Thyroid gland (tissue), 4 donors: ENCODE data around the gene KRT13. TPM values are rescaled to one million over a fixed set of nuclear protein-coding genes. Genes with fewer than 3 reads are reported as not detected.

Source experiments
- DNase-seq, 2 donors: peaks; one replicate each; pipeline ENCODE4 v3.0.0-alpha.2; 2019
- H3K27ac ChIP-seq, 3 donors: fragments of 200-600 bp; sonication (generic); 1 replicate in 2 of 3; 2 replicates in 1 of 3; pipeline ENCODE4 v1.5.1; 2016 to 2019; ENCODE audit warnings: mild to moderate bottlenecking in 1 of 3, moderate library complexity in 1 of 3
- H3K27me3 ChIP-seq: fragments of 200-600 bp; sonication (generic); one replicate; pipeline ENCODE4 v1.5.1; 2019
- H3K36me3 ChIP-seq, 2 donors: fragments of 200-600 bp; sonication (generic); one replicate each; pipeline ENCODE4 v1.5.1; 2016 to 2019
- H3K4me1 ChIP-seq, 2 donors: fragments of 200-600 bp; sonication (generic); one replicate each; pipeline ENCODE4 v1.5.1; 2017 to 2019
- H3K4me3 ChIP-seq, 3 donors: fragments of 200-600 bp; sonication (generic); replicated peaks in 1 of 3; 1 replicate in 2 of 3; 2 replicates in 1 of 3; pipeline ENCODE4 v1.5.1; 2016; ENCODE audit warnings: mild to moderate bottlenecking in 1 of 3
- H3K9me3 ChIP-seq: fragments of 200-600 bp; sonication (generic); one replicate; pipeline ENCODE4 v1.5.1; 2017
- CTCF ChIP-seq, 6 experiments: fragments of 200-600 bp in 3 of 6; fragments of 450-650 bp in 3 of 6; sonication (generic) in 3 of 6; IDR thresholded peaks; one replicate each; pipeline ENCODE4 v1.5.1; 2016 to 2019; ENCODE audit warnings: antibody characterized with exemption in 6 of 6, mild to moderate bottlenecking in 2 of 6, inconsistent platforms in 1 of 6, moderate library complexity in 1 of 6
- POLR2A ChIP-seq, 2 donors: fragments of 450-650 bp; IDR thresholded peaks; one replicate each; pipeline ENCODE4 v1.6.1; 2017; ENCODE audit warnings: antibody characterized with exemption in 2 of 2, mild to moderate bottlenecking in 2 of 2, moderate library complexity in 1 of 2
- WGBS, 2 donors: methylation state at CpG; one replicate each; pipeline ENCODE4 v1.1.5; 2017; 5-methylcytosine and 5-hydroxymethylcytosine counted together
- intact Hi-C: fragments of 100-400 bp; cut with DNase I; formaldehyde crosslinking; loops from one replicate; pipeline ENCODE4 v1.15.1; 2023
- total RNA-seq, 4 donors: library from RNA; depleted of rRNA; stranded (reverse); fragments of >200 nt; gene quantifications; one replicate each; pipeline ENCODE4 v1.2.3, GENCODE V29; 2016

Gene KRT13
- total RNA-seq, 4 donors from 2014 or later: 0.83 TPM; not detected in 3

- intact Hi-C loops: no loop called here
These were observed 36.9 kb upstream of the KRT13 start for GRCh38 chr17:41542357-41542756.

GRCh38 chr17:41540921-41541625 lies 35.7 kb upstream of the KRT13 start:
- H3K4me3 ChIP-seq: no peak overlapping the region
- 90 to 91% methylated on average over 10 of the region's 10 CpGs for WGBS, 2 donors
- no peaks in the 10 kb centered on the region for H3K4me1 ChIP-seq
- H3K27me3 ChIP-seq: no peaks in the 10 kb centered on the region
- no peak for DNase-seq
- H3K9me3 ChIP-seq: no peaks in the 10 kb centered on the region
- H3K27ac ChIP-seq: no peak overlapping the region
- intact Hi-C loops: no loop called here
- TF ChIP-seq POLR2A (IDR thresholded peaks at IDR 0.05): no peak
- no peak for TF ChIP-seq CTCF (IDR thresholded peaks at IDR 0.05)
- no peaks in the 10 kb centered on the region for H3K36me3 ChIP-seq

More at GRCh38 chr17:41542357-41542756, 36.9 kb upstream of the KRT13 start:
- Histone ChIP-seq H3K27me3 (no peaks in the 10 kb centered on the region), H3K4me3 (no peak overlapping the region), H3K4me1 (no peaks in the 10 kb centered on the region), H3K36me3 (no peaks in the 10 kb centered on the region), H3K27ac (no peak overlapping the region), H3K9me3 (no peaks in the 10 kb centered on the region)
- DNase-seq: no peak
- WGBS, 2 donors: 71 to 84% methylated on average over 2 of the region's 2 CpGs
- TF ChIP-seq CTCF (IDR thresholded peaks at IDR 0.05) (no peak), POLR2A (IDR thresholded peaks at IDR 0.05) (no peak)

GRCh38 chr17:41539979-41540701 lies 34.7 kb upstream of the KRT13 start:
- Histone ChIP-seq H3K9me3 (no peaks in the 10 kb centered on the region), H3K4me1 (no peaks in the 10 kb centered on the region), H3K4me3 (no peak overlapping the region), H3K27me3 (no peaks in the 10 kb centered on the region), H3K27ac (no peak overlapping the region), H3K36me3 (no peaks in the 10 kb centered on the region)
- no peak for TF ChIP-seq POLR2A (IDR thresholded peaks at IDR 0.05)
- TF ChIP-seq CTCF (IDR thresholded peaks at IDR 0.05): no peak
- WGBS, 2 donors: 60 to 73% methylated on average over 7 of the region's 7 CpGs
- no peak for DNase-seq
- intact Hi-C loops: no loop called here

- intact Hi-C loops: no loop called here
- DNase-seq: no peak
These were observed 33.7 kb upstream of the KRT13 start for GRCh38 chr17:41539071-41539492.

More at GRCh38 chr17:41539071-41539492, 33.7 kb upstream of the KRT13 start:
- no peaks in the 10 kb centered on the region for H3K9me3 ChIP-seq
- H3K4me3 ChIP-seq: no peak overlapping the region
- TF ChIP-seq CTCF (IDR thresholded peaks at IDR 0.05): no peak
- no peak for TF ChIP-seq POLR2A (IDR thresholded peaks at IDR 0.05)
- H3K27me3 ChIP-seq: no peaks in the 10 kb centered on the region
- no peak overlapping the region for H3K27ac ChIP-seq
- WGBS, 2 donors: 73 to 85% methylated on average over 2 to 5 of the region's 5 CpGs
- no peaks in the 10 kb centered on the region for H3K36me3 ChIP-seq
- no peaks in the 10 kb centered on the region for H3K4me1 ChIP-seq
